ENCODE measurements around the gene MYO5A. TPM values are rescaled to one million over a fixed set of nuclear protein-coding genes. Genes with fewer than 3 reads are reported as not detected.

Gene MYO5A
- total RNA-seq, 1 experiment from 2014 or later, result 21.8 TPM

GRCh38 chr15:52436981-52437380 is 91.7 kb downstream of the MYO5A start:
- Mint-ChIP-seq H3K9me3 (no peaks in the 10 kb centered on the region), H3K36me3 (ENCODE audit: insufficient read depth in 1 of 3, low read depth in 3 of 3) (no peaks in the 10 kb centered on the region), H3K27ac (no peak overlapping the region), H3K4me1 (peaks cover 9 to 14% of the 10 kb centered on the region in 2 experiments), H3K4me3 (no peak overlapping the region), H3K27me3 (ENCODE audit: low read depth) (no peaks in the 10 kb centered on the region)
- no peak overlapping the region for H3T11ph ChIP-seq (ENCODE audit: low read length)
- no peak overlapping the region for H3K23ac ChIP-seq (ENCODE audit: insufficient read length, low read depth, low read length)
- H2BK12ac ChIP-seq (ENCODE audit: insufficient read length, low read depth, low read length), result no peak overlapping the region
- no peak overlapping the region for H2BK5ac ChIP-seq (ENCODE audit: insufficient read length, low read length)
- H2BK120ac ChIP-seq (ENCODE audit: low read depth, low read length, poor library complexity, severe bottlenecking), result no peak overlapping the region
- H3K4ac ChIP-seq (ENCODE audit: low read depth, low read length), result no peak overlapping the region
- H3K27ac ChIP-seq (ENCODE audit: insufficient read length, low read depth, low read length), result no peak overlapping the region
- no CpG with 5 or more reads among the region's 3 CpGs for WGBS (ENCODE audit: extremely low coverage, insufficient read length, low lambda C conversion rate)
- no peak overlapping the region for H4K5ac ChIP-seq (ENCODE audit: insufficient read length, low read depth, low read length)
- H3K14ac ChIP-seq (ENCODE audit: insufficient read depth, low read length), result no peak overlapping the region
- H3K27me3 ChIP-seq (ENCODE audit: insufficient read depth, low read length), result no peaks in the 10 kb centered on the region
- no peaks in the 10 kb centered on the region for H3K9me3 ChIP-seq (ENCODE audit: control insufficient read depth, low read depth, low read length)
- H3K56ac ChIP-seq (ENCODE audit: insufficient read length, low read depth, low read length), result no peak overlapping the region
- no peak overlapping the region for H4K8ac ChIP-seq (replicated peaks; ENCODE audit: insufficient read length, low read depth, low read length)
- H3K9ac ChIP-seq (ENCODE audit: extremely low read depth, insufficient read length, low read length), result no peak overlapping the region
- H3K23me2 ChIP-seq (ENCODE audit: insufficient read length, low read depth, low read length, poor library complexity, severe bottlenecking), result no peaks in the 10 kb centered on the region
- no peak overlapping the region for H2BK15ac ChIP-seq (ENCODE audit: low read depth, low read length)
- H3K79me1 ChIP-seq (ENCODE audit: insufficient read depth, low read depth, low read length, poor library complexity, severe bottlenecking), result no peaks in the 10 kb centered on the region
- H2AFZ ChIP-seq (ENCODE audit: low read length), result no peak overlapping the region
- H3K79me2 ChIP-seq (ENCODE audit: insufficient read depth, low read length), result peaks cover 2% of the 10 kb centered on the region; the same call in 1 of the 2 replicates
- no peak overlapping the region for H3K4me2 ChIP-seq (ENCODE audit: insufficient read depth, insufficient read length, low read length)
- DNase-seq, result no peak
- no peak overlapping the region for H4K91ac ChIP-seq (ENCODE audit: insufficient read length, low read depth, low read length)
- H2AK5ac ChIP-seq (ENCODE audit: insufficient read length, low read length), result no peak overlapping the region
- H3K4me1 ChIP-seq (ENCODE audit: insufficient read depth, low read length), result no peaks in the 10 kb centered on the region; the same call in 1 of the 2 replicates
- no peak overlapping the region for H2BK20ac ChIP-seq (ENCODE audit: low read depth, low read length, poor library complexity, severe bottlenecking)
- no peaks in the 10 kb centered on the region for H4K20me1 ChIP-seq (ENCODE audit: control insufficient read depth, insufficient read depth, insufficient read length)
- TF ChIP-seq CTCF (conservative IDR thresholded peaks at IDR 0.05), result no peak
- H3K18ac ChIP-seq (ENCODE audit: insufficient read length, low read depth, low read length), result no peak overlapping the region
